Mesenchymal stem cell (in vitro differentiated cells and primary cell): ENCODE data around the gene OSMR.
A peak's percentile ranks its signal among the peaks of the same experiment; 100 is the strongest.

ENCODE experiments used
- DNase-seq: peaks from one replicate; pipeline ENCODE4 v3.0.0-alpha.2; 2013
- H2AFZ ChIP-seq: one replicate; pipeline ENCODE4 v1.6.1; 2013; ENCODE audit warnings: low read depth, mild to moderate bottlenecking, control low read depth, inconsistent platforms, low read length, moderate library complexity
- H2AK5ac ChIP-seq: 2 replicates; pipeline ENCODE4 v1.6.1; 2013; ENCODE audit warnings: low read length, moderate library complexity, mild to moderate bottlenecking, inconsistent platforms; ENCODE audit not compliant: severe bottlenecking
- H2BK120ac ChIP-seq: one replicate; pipeline ENCODE4 v1.6.1; 2013; ENCODE audit warnings: low read depth, mild to moderate bottlenecking, inconsistent platforms, low read length, moderate library complexity
- H2BK12ac ChIP-seq, 2 experiments: one replicate each; pipeline ENCODE4 v1.6.1; 2013; ENCODE audit warnings: inconsistent platforms in 2 of 2, low read length in 2 of 2, mild to moderate bottlenecking in 2 of 2, moderate library complexity in 2 of 2, control low read depth in 1 of 2
- H2BK15ac ChIP-seq: one replicate; pipeline ENCODE4 v1.6.1; 2013; ENCODE audit warnings: mild to moderate bottlenecking, low read depth, inconsistent platforms; ENCODE audit not compliant: poor library complexity, severe bottlenecking
- H2BK5ac ChIP-seq: 2 replicates; pipeline ENCODE4 v1.6.1; 2013; ENCODE audit warnings: low read depth, mild to moderate bottlenecking, low read length, control low read depth, inconsistent platforms; ENCODE audit not compliant: poor library complexity, severe bottlenecking
- H3K14ac ChIP-seq, 2 experiments: one replicate each; pipeline ENCODE4 v1.6.1; 2013; ENCODE audit warnings: inconsistent platforms in 2 of 2, low read length in 2 of 2, control low read depth in 1 of 2, mild to moderate bottlenecking in 1 of 2, moderate library complexity in 1 of 2
- H3K18ac ChIP-seq, 2 experiments: one replicate each; pipeline ENCODE4 v1.6.1; 2013; ENCODE audit warnings: inconsistent platforms in 2 of 2, low read length in 2 of 2, control low read depth in 1 of 2, low read depth in 1 of 2, mild to moderate bottlenecking in 1 of 2
- H3K23ac ChIP-seq, 2 experiments: one replicate each; pipeline ENCODE4 v1.6.1; 2013; ENCODE audit warnings: inconsistent platforms in 2 of 2, low read length in 2 of 2, mild to moderate bottlenecking in 2 of 2, moderate library complexity in 2 of 2, control low read depth in 1 of 2
- H3K27ac ChIP-seq: 2 replicates; pipeline ENCODE4 v1.5.1; 2013; ENCODE audit warnings: mild to moderate bottlenecking, moderate library complexity, low read length, control low read depth, inconsistent platforms; ENCODE audit not compliant: poor library complexity, severe bottlenecking
- H3K27me3 ChIP-seq, 2 experiments: 2 replicates each; pipeline versions ENCODE4 v1.6.1 to v1.7.0; 2013; ENCODE audit warnings: low read length in 2 of 2, mild to moderate bottlenecking in 2 of 2, moderate library complexity in 2 of 2, control low read depth in 1 of 2, inconsistent platforms in 1 of 2; ENCODE audit not compliant: control insufficient read depth in 1 of 2, insufficient read depth in 1 of 2
- H3K36me3 ChIP-seq, 2 experiments: 2 replicates each; pipeline versions ENCODE4 v1.6.1 to v1.7.0; 2013; ENCODE audit warnings: low read length in 2 of 2, control low read depth in 1 of 2, inconsistent platforms in 1 of 2, low read depth in 1 of 2, mild to moderate bottlenecking in 1 of 2; ENCODE audit not compliant: insufficient read depth in 2 of 2, control insufficient read depth in 1 of 2
- H3K4ac ChIP-seq, 2 experiments: one replicate each; pipeline ENCODE4 v1.6.1; 2013; ENCODE audit warnings: inconsistent platforms in 2 of 2, low read length in 2 of 2, mild to moderate bottlenecking in 2 of 2, moderate library complexity in 2 of 2, control low read depth in 1 of 2, low read depth in 1 of 2
- H3K4me1 ChIP-seq: 2 replicates; pipeline ENCODE4 v1.6.1; 2013; ENCODE audit warnings: low read depth, low read length, control low read depth; ENCODE audit not compliant: control insufficient read depth, insufficient read depth
- H3K4me2 ChIP-seq: 2 replicates; pipeline ENCODE4 v1.6.1; 2013; ENCODE audit warnings: low read length, mild to moderate bottlenecking, inconsistent platforms; ENCODE audit not compliant: poor library complexity, severe bottlenecking
- H3K4me3 ChIP-seq, 2 experiments: 2 replicates each; pipeline versions ENCODE4 v1.5.1 to v1.7.0; 2013; ENCODE audit warnings: low read length in 2 of 2, mild to moderate bottlenecking in 2 of 2, control low read depth in 1 of 2, low read depth in 1 of 2; ENCODE audit not compliant: insufficient read depth in 1 of 2
- H3K79me1 ChIP-seq: replicated peaks from 2 replicates; pipeline ENCODE4 v1.6.1; 2013; ENCODE audit warnings: mild to moderate bottlenecking, control low read depth, low read length, inconsistent platforms; ENCODE audit not compliant: poor library complexity, severe bottlenecking
- H3K9ac ChIP-seq: 2 replicates; pipeline ENCODE4 v1.7.0; 2013; ENCODE audit warnings: mild to moderate bottlenecking, low read length, moderate library complexity
- H3K9me3 ChIP-seq: 2 replicates; pipeline ENCODE4 v1.7.0; 2013; ENCODE audit warnings: mild to moderate bottlenecking, low read length; ENCODE audit not compliant: control insufficient read depth
- H4K8ac ChIP-seq: one replicate; pipeline ENCODE4 v1.6.1; 2013; ENCODE audit warnings: inconsistent platforms, mild to moderate bottlenecking, low read length, moderate library complexity
- H4K91ac ChIP-seq: one replicate; pipeline ENCODE4 v1.6.1; 2013; ENCODE audit warnings: mild to moderate bottlenecking, low read length, inconsistent platforms
- WGBS: methylation state at CpG from one replicate; pipeline ENCODE4 v1.1.7; 2013; ENCODE audit warnings: mixed read lengths; 5-methylcytosine and 5-hydroxymethylcytosine counted together

The OSMR gene

GRCh38 chr5:38926121-38926520 lies 80.3 kb downstream of the OSMR start:
- H3K79me1 ChIP-seq: peaks cover 4% of the 10 kb centered on the region
- peak overlapping the region; percentile 69 for H3K9ac ChIP-seq
- H2BK12ac ChIP-seq: no peak overlapping the region
- 65% methylated on average over 3 of the region's 3 CpGs for WGBS
- no peak overlapping the region for H2AFZ ChIP-seq
- no peak overlapping the region for H3K4ac ChIP-seq
- H2BK5ac ChIP-seq: no peak overlapping the region
- no peak overlapping the region for H2BK15ac ChIP-seq
- H2BK120ac ChIP-seq: no peak overlapping the region
- no peak overlapping the region for H2AK5ac ChIP-seq
- H3K36me3 ChIP-seq: peaks cover 17 to 97% of the 10 kb centered on the region in 2 experiments
- H4K91ac ChIP-seq: no peak overlapping the region
- DNase-seq: peak; percentile 69
- peak overlapping the region; percentile 71 for H3K27ac ChIP-seq
- H3K23ac ChIP-seq: no peak overlapping the region
- no peak overlapping the region for H3K4me2 ChIP-seq
- no peaks in the 10 kb centered on the region for H3K27me3 ChIP-seq
- H3K18ac ChIP-seq: peak overlapping the region in 1 of 2 experiments; percentile 49
- no peak overlapping the region for H3K14ac ChIP-seq
- no peak overlapping the region for H3K4me3 ChIP-seq
- H3K9me3 ChIP-seq: no peaks in the 10 kb centered on the region
- H4K8ac ChIP-seq: no peak overlapping the region
- peaks cover 6% of the 10 kb centered on the region for H3K4me1 ChIP-seq

DNA sequence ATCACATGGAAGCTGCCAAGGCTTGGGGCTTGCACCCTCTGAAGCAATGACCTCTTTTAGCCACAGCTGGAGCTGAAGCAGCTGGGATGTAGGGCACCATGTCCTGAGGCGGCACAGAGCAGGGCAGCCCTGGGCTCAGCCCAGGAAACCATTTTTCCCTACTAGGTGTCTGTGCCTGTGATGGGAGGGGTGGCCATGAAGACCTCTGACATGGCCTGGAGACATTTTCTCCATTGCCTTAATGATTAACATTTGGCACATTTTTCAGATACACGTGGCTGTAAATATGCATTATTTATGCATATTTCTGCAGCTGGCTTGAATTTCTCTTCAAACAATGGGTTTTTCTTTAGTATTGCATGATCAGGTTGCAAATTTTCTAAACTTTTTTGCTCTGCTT lies 81.7 kb downstream of the OSMR start:
- DNase-seq: no peak
- Histone ChIP-seq H2AK5ac (no peak overlapping the region), H3K23ac (no peak overlapping the region), H3K14ac (no peak overlapping the region), H2BK15ac (no peak overlapping the region), H3K4ac (no peak overlapping the region), H3K79me1 (peaks cover 3% of the 10 kb centered on the region), H3K36me3 (peaks cover 16 to 97% of the 10 kb centered on the region in 2 experiments), H3K4me3 (no peak overlapping the region), H2BK5ac (no peak overlapping the region), H3K9me3 (no peaks in the 10 kb centered on the region), H4K91ac (no peak overlapping the region), H2AFZ (no peak overlapping the region), H2BK12ac (no peak overlapping the region), H2BK120ac (no peak overlapping the region), H3K4me1 (peaks cover 6% of the 10 kb centered on the region), H3K18ac (peak overlapping the region in 1 of 2 experiments; percentile 28), H3K4me2 (no peak overlapping the region), H3K27me3 (no peaks in the 10 kb centered on the region), H4K8ac (peak overlapping the region; percentile 9), H3K27ac (no peak overlapping the region), H3K9ac (no peak overlapping the region)
- 100% methylated on average over 1 of the region's 2 CpGs for WGBS

DNA sequence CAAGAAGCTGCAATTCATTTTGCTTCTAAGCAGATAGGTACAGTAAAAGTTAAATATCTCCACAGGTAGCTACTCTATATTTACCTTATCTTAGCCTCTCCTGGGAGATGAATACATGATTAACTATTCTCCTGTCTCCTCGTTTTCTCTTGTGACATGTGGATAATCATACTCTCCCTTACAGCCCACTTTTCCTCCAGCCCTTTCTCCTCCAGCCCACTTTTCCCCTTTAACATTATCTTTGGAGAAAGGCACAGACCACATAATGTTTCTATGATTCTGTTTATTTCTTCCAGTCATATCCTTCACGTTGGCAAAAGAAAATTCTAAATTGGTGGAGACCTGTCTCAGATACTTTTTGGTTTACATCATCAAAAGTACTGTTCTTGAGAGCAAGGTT lies 84.0 kb downstream of the OSMR start:
- Histone ChIP-seq H3K27me3 (no peaks in the 10 kb centered on the region), H2BK5ac (no peak overlapping the region), H4K8ac (no peak overlapping the region), H3K18ac (no peak overlapping the region), H2BK120ac (no peak overlapping the region), H3K9me3 (no peaks in the 10 kb centered on the region), H3K4me1 (peaks cover 6% of the 10 kb centered on the region), H3K79me1 (peaks cover 3% of the 10 kb centered on the region), H3K27ac (no peak overlapping the region), H3K36me3 (peaks cover 26 to 97% of the 10 kb centered on the region in 2 experiments), H3K23ac (no peak overlapping the region), H2BK12ac (no peak overlapping the region), H3K14ac (no peak overlapping the region), H3K9ac (no peak overlapping the region), H2AK5ac (no peak overlapping the region), H4K91ac (no peak overlapping the region), H2AFZ (no peak overlapping the region), H2BK15ac (no peak overlapping the region), H3K4me3 (no peak overlapping the region), H3K4me2 (no peak overlapping the region), H3K4ac (no peak overlapping the region)
- DNase-seq: no peak
- WGBS: 69% methylated on average over 2 of the region's 2 CpGs

DNA sequence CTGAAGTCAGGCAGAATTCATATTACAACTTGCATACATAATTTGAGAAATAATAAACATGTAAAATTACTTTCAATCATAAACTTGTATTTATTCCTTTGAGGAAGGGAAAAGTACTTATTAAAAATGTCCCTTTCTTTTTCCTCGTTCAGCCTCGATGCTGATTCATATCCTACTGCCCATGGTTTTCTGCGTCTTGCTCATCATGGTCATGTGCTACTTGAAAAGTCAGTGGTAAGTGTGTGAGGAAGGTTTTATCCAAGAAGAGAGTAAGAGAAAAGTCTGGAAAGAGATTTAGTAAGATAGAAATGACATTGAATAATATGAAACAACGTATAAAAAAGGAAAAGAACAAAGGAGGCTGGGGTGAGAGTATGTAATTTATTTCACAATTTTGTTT lies 85.9 kb downstream of the OSMR start:
- Histone ChIP-seq H3K27ac (no peak overlapping the region), H4K8ac (no peak overlapping the region), H3K18ac (no peak overlapping the region), H2BK120ac (no peak overlapping the region), H2BK12ac (no peak overlapping the region), H3K9me3 (no peaks in the 10 kb centered on the region), H2AFZ (no peak overlapping the region), H3K4me1 (peaks cover 2% of the 10 kb centered on the region), H3K4ac (no peak overlapping the region), H3K79me1 (peaks cover 4% of the 10 kb centered on the region), H4K91ac (no peak overlapping the region), H3K27me3 (no peaks in the 10 kb centered on the region), H3K4me2 (no peak overlapping the region), H2BK5ac (no peak overlapping the region), H3K14ac (no peak overlapping the region), H3K23ac (no peak overlapping the region), H3K9ac (no peak overlapping the region), H2BK15ac (no peak overlapping the region), H2AK5ac (no peak overlapping the region), H3K36me3 (peaks cover 32 to 99% of the 10 kb centered on the region in 2 experiments), H3K4me3 (no peak overlapping the region)
- DNase-seq: no peak
- WGBS: 95% methylated on average over 3 of the region's 4 CpGs
